ENCODE measurements around the gene PNKP.
A peak's percentile ranks its signal among the peaks of the same experiment; 100 is the strongest.

PNKP gene

GRCh38 chr19:49857061-49857837, 10.1 kb downstream of the PNKP start:
- peak; percentile 34 for DNase-seq

- no peak for DNase-seq
Observed at GRCh38 chr19:49856574-49857021, 10.8 kb downstream of the PNKP start.

GRCh38 chr19:49855676-49856573, 11.5 kb downstream of the PNKP start:
- no peak for DNase-seq

- no peak for DNase-seq
Observed at GRCh38 chr19:49855277-49855675, 12.1 kb downstream of the PNKP start.

- no peak for DNase-seq
Observed at GRCh38 chr19:49854378-49855263, 12.8 kb downstream of the PNKP start.

GRCh38 chr19:49853852-49854377, 13.5 kb downstream of the PNKP start:
- no peak for DNase-seq

- DNase-seq, result no peak
Observed at GRCh38 chr19:49852631-49853126, 14.7 kb downstream of the PNKP start.

GRCh38 chr19:49851456-49852259, 15.7 kb downstream of the PNKP start:
- peak; percentile 79 for DNase-seq

- DNase-seq, result peak; percentile 93
Observed at GRCh38 chr19:49850487-49851342, 16.7 kb downstream of the PNKP start, which contains the start of gene PTOV1. Gene PTOV1 (plus strand): TSS chr19:49851159.

- no peak for DNase-seq
Observed at GRCh38 chr19:49850221-49850486, 17.2 kb downstream of the PNKP start.

GRCh38 chr19:49849433-49850220, 17.7 kb downstream of the PNKP start:
- peak; percentile 16 for DNase-seq

- DNase-seq, result no peak
Observed at GRCh38 chr19:49848938-49849337, 18.4 kb downstream of the PNKP start.

GRCh38 chr19:49847731-49848696, 19.4 kb downstream of the PNKP start:
- DNase-seq, result no peak

GRCh38 chr19:49846408-49846807, 21.0 kb downstream of the PNKP start:
- DNase-seq, result no peak

- DNase-seq, result no peak
Observed at GRCh38 chr19:49845414-49845813, 22.0 kb downstream of the PNKP start.

GRCh38 chr19:49844138-49845095, 23.0 kb downstream of the PNKP start:
- no peak for DNase-seq

GRCh38 chr19:49843265-49843664, 24.1 kb downstream of the PNKP start:
- no peak for DNase-seq

Data from femur (tissue), 1 donor.